ENCODE measurements around the gene SMIM5. TPM values are rescaled to one million over a fixed set of nuclear protein-coding genes. Genes with fewer than 3 reads are reported as not detected.

SMIM5 gene
- total RNA-seq, 1 donor from 2014 or later: 0.13 TPM

GRCh38 chr17:75664099-75664549 lies 30.9 kb downstream of the SMIM5 start:
- ATAC-seq (no peak), DNase-seq (ENCODE audit: low spot score) (no peak)

- DNase-seq (ENCODE audit: low spot score) (no peak), ATAC-seq (no peak)
Observed at GRCh38 chr17:75665981-75666380, 32.7 kb downstream of the SMIM5 start.

GRCh38 chr17:75666959-75667790 lies 33.9 kb downstream of the SMIM5 start, which contains the start of the genes RECQL5 and SAP30BP:
RECQL5 (minus strand) TSS chr17:75667154; CDS start chr17:75666557, 597 bp downstream.
SAP30BP (plus strand) TSS chr17:75667338; CDS start chr17:75667373, 35 bp downstream.
- ATAC-seq (peak; percentile 99), DNase-seq (ENCODE audit: low spot score) (peak; percentile 98)

GRCh38 chr17:75667825-75668224 lies 34.6 kb downstream of the SMIM5 start:
- ATAC-seq (no peak), DNase-seq (ENCODE audit: low spot score) (no peak)

- ATAC-seq (no peak), DNase-seq (ENCODE audit: low spot score) (no peak)
Observed at GRCh38 chr17:75668489-75668888, 35.3 kb downstream of the SMIM5 start.

- DNase-seq (ENCODE audit: low spot score) (no peak), ATAC-seq (no peak)
Observed at GRCh38 chr17:75670868-75671267, 37.6 kb downstream of the SMIM5 start.

GRCh38 chr17:75672011-75672410 lies 38.8 kb downstream of the SMIM5 start:
- DNase-seq (ENCODE audit: low spot score) (no peak), ATAC-seq (no peak)

GRCh38 chr17:75673487-75673886 lies 40.3 kb downstream of the SMIM5 start:
- DNase-seq (ENCODE audit: low spot score) (no peak), ATAC-seq (no peak)

- ATAC-seq: no peak
Observed at GRCh38 chr17:75676461-75676860, 43.2 kb downstream of the SMIM5 start.

GRCh38 chr17:75679706-75680211 lies 46.5 kb downstream of the SMIM5 start:
- DNase-seq (ENCODE audit: low spot score) (no peak), ATAC-seq (peak; percentile 68)

More at GRCh38 chr17:75676461-75676860, 43.2 kb downstream of the SMIM5 start:
- no peak for DNase-seq (ENCODE audit: low spot score)

GRCh38 chr17:75680431-75680830 lies 47.2 kb downstream of the SMIM5 start:
- DNase-seq (ENCODE audit: low spot score) (no peak), ATAC-seq (no peak)

- DNase-seq (ENCODE audit: low spot score) (no peak), ATAC-seq (no peak)
Observed at GRCh38 chr17:75681289-75681688, 48.1 kb downstream of the SMIM5 start.

- ATAC-seq: no peak
- DNase-seq (ENCODE audit: low spot score): no peak
Observed at GRCh38 chr17:75683583-75683982, 50.3 kb downstream of the SMIM5 start.

GRCh38 chr17:75684249-75684648 lies 51.0 kb downstream of the SMIM5 start:
- ATAC-seq: no peak

GRCh38 chr17:75684924-75685323 lies 51.7 kb downstream of the SMIM5 start:
- no peak for DNase-seq (ENCODE audit: low spot score)
- ATAC-seq: no peak

More at GRCh38 chr17:75684249-75684648, 51.0 kb downstream of the SMIM5 start:
- DNase-seq (ENCODE audit: low spot score): no peak

GRCh38 chr17:75685499-75685898 lies 52.3 kb downstream of the SMIM5 start:
- no peak for DNase-seq (ENCODE audit: low spot score)
- no peak for ATAC-seq

- ATAC-seq: peak; percentile 26
- no peak for DNase-seq (ENCODE audit: low spot score)
Observed at GRCh38 chr17:75688209-75688825, 55.1 kb downstream of the SMIM5 start.

GRCh38 chr17:75689441-75689873 lies 56.2 kb downstream of the SMIM5 start:
- ATAC-seq: no peak
- DNase-seq (ENCODE audit: low spot score): no peak

Measured in left lobe of liver (tissue), 2 donors.